Measurements from ENCODE around the gene FNDC10. TPM values are rescaled to one million over a fixed set of nuclear protein-coding genes. Genes with fewer than 3 reads are reported as not detected.
A peak's percentile ranks its signal among the peaks of the same experiment; 100 is the strongest.

The FNDC10 gene
- total RNA-seq, 1 donor, result 5.9 TPM

DNA sequence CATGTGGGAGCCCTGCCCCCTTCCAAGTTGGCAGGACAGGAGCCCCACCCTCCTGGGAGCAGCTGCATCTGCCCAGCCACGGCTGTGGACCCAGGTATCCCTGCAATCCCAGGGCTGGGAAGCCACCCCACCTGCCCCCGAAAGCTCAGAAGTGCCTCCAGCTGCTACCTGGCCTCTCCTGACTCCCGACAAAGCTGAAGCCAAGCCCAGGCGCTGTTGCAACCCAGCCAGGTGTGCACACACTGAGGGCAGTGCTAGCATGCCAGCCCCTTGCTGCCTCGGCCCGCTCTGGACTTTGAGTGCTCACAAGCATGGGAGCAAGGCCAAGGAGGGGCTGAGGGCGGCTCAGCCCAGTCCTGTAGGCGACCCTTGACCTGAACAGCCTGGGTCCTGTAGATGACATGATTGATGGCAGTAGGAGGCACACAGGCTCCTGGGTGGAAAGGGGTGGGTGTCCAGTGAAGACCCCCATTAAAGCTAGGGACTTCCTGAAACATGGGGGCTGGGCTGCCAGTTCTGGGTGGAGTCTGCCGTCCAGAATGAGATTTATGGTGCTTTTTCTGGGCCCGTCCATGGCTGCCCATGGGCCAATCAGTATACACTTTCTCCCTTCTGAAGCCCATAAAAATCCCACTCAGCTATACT, 22.4 kb downstream of the FNDC10 start:
- no peak for DNase-seq (ENCODE audit: low read depth)
- TF ChIP-seq, protein P1, sequence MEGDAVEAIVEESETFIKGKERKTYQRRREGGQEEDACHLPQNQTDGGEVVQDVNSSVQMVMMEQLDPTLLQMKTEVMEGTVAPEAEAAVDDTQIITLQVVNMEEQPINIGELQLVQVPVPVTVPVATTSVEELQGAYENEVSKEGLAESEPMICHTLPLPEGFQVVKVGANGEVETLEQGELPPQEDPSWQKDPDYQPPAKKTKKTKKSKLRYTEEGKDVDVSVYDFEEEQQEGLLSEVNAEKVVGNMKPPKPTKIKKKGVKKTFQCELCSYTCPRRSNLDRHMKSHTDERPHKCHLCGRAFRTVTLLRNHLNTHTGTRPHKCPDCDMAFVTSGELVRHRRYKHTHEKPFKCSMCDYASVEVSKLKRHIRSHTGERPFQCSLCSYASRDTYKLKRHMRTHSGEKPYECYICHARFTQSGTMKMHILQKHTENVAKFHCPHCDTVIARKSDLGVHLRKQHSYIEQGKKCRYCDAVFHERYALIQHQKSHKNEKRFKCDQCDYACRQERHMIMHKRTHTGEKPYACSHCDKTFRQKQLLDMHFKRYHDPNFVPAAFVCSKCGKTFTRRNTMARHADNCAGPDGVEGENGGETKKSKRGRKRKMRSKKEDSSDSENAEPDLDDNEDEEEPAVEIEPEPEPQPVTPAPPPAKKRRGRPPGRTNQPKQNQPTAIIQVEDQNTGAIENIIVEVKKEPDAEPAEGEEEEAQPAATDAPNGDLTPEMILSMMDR (IDR thresholded peaks at IDR 0.05; ENCODE audit: insufficient read depth, low read length), result no peak
- H3K4me3 ChIP-seq (ENCODE audit: low read depth, low read length), result no peak overlapping the region

DNA sequence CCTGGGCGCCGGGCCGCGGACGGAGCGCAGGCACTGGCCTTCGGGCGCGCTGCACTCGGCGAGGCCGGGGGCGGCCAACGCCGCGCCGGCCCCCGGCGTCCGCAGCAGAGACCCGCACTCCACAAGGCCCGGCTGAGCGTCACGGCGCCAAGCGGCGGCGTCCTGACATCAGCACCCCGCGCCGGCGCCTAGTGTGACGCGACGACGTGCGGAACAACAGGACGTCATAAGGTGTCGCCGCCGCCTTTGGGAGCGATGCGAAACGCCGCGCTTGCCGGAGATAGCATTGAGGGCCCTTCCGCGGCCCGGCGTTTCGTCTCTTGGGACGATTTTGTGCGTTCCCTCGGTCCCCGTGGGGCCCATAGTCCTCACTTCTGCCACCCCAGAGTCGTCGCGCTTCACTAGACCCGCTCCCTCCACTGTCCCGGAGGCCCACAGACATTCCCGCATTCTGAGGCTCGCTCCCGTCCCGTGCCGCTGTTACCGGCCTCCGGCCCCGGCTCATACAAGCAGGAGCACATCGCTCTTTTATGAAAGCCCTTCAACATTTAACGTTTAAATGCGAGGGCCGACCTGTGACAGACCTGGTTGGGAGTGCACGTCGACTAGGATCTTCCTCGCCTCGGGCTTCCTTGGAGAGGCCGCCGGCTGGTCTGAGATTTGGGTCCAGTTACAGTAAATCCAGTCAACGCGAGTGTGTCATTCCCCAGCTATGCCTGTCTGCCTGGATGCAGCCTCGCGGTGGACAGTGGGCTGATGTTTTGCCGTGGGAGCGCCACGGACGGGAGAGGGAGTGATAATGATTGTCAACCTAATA, 25.0 kb downstream of the FNDC10 start, which contains the start of gene SSU72:
SSU72 (minus strand) TSS at position 143 of the 817 bp plus-strand sequence. CDS start 306 bp downstream, outside the sequence.
- H3K4me3 ChIP-seq (ENCODE audit: low read depth, low read length), result peak within 1 kb of the TSS; percentile 96
- TF ChIP-seq, protein P1 (IDR thresholded peaks at IDR 0.05; ENCODE audit: insufficient read depth, low read length), result no peak
- DNase-seq (ENCODE audit: low read depth), result peak; percentile 90

DNA sequence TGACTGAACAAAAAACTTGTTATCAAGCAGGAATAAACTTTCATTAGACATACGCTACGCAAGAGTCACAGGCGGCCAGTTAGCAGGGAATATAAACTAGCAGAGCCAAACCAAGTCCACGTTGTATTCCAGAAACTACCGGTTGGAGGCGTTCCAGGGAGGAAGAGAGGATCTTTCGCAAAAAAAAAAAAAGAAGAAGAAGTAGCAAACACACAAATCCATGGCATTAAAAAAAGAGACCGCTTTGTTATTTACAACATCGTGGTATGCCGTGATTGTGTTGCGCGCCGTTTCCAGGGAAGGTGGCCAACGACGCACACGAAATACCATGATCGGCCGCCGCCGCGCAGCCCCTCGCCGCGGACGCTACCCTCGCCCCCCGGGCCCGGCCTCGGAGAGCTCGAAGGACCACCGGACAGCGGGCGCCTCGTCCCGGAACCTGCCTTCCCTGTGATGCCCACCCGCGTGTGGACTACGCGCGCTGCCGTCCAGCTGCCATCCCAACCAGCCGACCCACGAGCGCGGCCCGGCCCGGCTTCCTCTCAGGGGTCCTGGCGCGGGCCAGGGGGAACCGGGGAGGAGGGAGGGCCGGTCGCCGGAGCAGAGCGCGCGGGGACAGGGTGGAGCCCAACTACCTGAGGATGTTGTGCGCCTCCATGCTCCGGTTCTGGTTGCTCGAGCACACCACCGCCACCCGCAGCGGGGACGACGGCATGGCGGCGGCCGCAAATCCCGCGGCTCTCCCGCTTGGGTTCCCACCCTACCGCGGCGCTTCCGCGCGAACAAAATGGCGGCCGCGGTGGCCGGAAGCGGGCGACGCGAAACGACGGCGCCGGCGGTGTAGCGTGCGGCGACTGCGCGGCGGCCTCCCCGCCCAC, 25.9 kb downstream of the FNDC10 start:
- H3K4me3 ChIP-seq (ENCODE audit: low read depth, low read length), result peak overlapping the region; percentile 96
- TF ChIP-seq, protein P1 (IDR thresholded peaks at IDR 0.05; ENCODE audit: insufficient read depth, low read length), result no peak
- peak; percentile 60 for DNase-seq (ENCODE audit: low read depth)

DNA sequence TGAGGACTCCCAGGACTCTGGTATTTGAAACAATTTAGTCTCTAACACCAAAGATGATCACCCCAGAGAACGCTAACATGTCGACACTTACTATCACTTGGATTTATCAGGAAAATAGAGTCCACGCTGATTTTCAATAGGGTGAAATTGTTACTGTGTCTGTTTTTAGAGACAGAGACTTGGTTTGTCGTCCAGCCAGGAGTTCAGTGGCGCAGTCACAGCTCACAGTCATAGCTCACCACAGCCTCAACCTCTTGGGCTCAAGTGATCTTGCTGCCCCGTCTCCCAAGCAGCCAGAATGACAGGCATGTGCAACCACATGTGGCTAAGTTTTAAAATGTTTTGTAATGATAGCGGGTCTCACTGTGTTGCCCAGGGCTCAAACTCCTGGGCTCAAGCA, 30.6 kb downstream of the FNDC10 start:
- no peak for DNase-seq (ENCODE audit: low read depth)
- TF ChIP-seq, protein P1 (IDR thresholded peaks at IDR 0.05; ENCODE audit: insufficient read depth, low read length), result no peak
- H3K4me3 ChIP-seq (ENCODE audit: low read depth, low read length), result no peak overlapping the region

DNA sequence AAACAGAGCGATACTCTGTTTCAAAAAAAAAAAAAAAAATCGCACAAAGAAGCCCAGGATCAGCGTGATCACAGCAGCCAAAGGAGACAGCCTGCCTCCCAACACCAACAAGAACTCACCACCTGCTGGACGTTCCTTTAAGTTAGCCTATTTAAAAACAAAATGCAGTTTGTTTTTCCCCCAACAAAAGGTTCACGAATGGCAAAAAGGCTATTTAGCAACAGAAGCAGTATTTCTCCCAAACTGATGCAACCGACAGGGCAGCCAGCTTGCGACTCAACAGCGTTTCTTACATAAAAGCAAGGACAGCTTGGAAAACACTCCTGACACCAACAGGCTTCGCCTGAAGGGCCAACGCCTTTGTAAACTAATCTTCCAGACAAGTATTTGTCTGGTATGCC, 32.0 kb downstream of the FNDC10 start:
- DNase-seq (ENCODE audit: low read depth), result peak; percentile 19
- H3K4me3 ChIP-seq (ENCODE audit: low read depth, low read length), result no peak overlapping the region
- TF ChIP-seq, protein P1 (IDR thresholded peaks at IDR 0.05; ENCODE audit: insufficient read depth, low read length), result no peak

DNA sequence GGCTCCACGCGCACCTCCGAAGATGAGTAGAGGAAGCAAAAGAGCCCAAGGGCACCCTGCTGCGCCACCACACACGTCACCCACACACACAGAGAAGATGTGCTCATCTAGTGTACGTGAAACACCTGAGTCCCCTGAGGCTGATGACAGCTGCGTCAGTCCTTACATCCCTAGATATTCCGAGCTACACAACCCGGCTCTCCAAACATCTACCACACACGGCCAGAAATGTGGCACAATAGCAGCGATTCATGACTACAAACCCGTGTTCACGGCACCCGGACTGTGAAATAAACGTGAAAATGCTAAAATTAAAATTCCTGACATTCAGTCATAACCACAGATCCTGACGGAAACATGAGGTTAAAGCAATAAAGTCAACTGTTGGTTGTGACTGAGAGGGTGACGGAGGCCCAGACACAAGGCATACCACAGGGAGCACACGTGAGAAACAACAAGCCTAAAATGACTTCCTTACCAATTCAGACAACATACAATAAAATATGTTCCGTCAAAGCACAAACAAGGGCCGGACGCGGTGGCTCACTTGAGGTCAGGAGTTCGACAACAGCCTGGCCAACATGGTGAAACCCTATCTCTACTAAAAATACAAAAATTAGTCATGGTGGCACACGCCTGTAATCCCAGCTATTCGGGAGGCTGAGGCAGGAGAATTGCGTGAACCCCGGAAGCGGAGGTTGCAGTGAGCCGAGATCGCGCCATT, 32.6 kb downstream of the FNDC10 start:
- TF ChIP-seq, protein P1 (IDR thresholded peaks at IDR 0.05; ENCODE audit: insufficient read depth, low read length), result no peak
- H3K4me3 ChIP-seq (ENCODE audit: low read depth, low read length), result no peak overlapping the region
- no peak for DNase-seq (ENCODE audit: low read depth)
